Measurements from ENCODE around the gene AIPL1.
A peak's percentile ranks its signal among the peaks of the same experiment; 100 is the strongest.

AIPL1 gene

DNA sequence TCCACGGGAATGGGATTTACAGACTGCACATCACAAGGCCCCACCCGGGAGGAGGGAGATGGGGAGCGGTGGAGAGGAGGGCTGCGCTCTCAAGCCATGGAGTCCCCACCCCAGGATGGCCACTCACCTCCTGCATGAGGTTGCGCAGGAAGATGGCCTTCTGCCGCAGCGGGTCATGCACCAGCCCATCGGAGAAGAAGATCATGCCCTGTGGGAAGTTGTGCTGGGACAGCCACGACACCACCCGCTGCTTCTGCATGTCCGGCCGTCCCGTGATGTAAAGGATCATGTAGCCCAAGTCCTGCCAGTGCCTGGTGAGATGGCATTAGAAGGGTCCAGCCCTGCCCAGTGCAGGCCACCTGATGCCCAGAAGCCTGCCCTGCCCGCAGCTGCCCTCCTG is 26.3 kb upstream of the AIPL1 start:
- no peak for DNase-seq
- Mint-ChIP-seq H3K4me1 (peaks cover 24 to 31% of the 10 kb centered on the region in 2 donors), H3K36me3 (no peaks in the 10 kb centered on the region), H3K4me3 (no peak overlapping the region), H3K9me3 (no peaks in the 10 kb centered on the region), H3K27me3 (peaks cover 6 to 9% of the 10 kb centered on the region in 2 donors), H3K27ac (no peak overlapping the region)
- ATAC-seq (replicated peaks), result no peak

DNA sequence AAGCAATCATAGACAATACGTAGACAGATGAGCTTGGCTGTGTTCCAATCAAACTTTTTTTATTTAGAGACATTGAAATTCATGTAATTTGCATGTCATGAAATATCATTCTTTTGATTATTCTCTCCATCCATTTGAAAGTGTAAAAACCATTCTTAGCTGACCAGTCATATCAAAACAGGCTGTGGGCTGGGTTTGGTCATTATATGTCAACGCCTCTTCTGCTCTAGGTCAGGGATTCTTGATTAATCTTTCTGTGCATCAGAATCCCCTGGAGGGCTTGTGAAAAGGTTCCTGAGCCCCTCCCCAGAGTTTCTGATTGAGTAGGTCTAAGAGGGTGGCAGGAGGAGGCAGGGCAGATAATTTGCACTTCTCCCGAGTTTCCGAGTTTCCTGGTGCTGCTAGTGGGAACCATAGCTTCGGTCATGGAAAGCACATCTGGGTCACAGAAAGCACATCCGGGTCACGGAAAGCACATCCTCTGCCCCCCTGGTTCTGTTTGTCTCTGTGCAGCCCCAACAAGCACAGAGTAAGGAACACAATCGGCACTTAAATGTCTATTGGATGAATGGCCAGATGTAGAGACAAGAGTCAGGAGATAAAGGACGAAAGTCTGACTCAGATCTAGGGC is 25.7 kb upstream of the AIPL1 start:
- Mint-ChIP-seq H3K27ac (no peak overlapping the region), H3K9me3 (no peaks in the 10 kb centered on the region), H3K4me1 (peaks cover 25 to 31% of the 10 kb centered on the region in 2 donors), H3K36me3 (no peaks in the 10 kb centered on the region), H3K27me3 (peaks cover under 1 to 3% of the 10 kb centered on the region in 2 donors), H3K4me3 (no peak overlapping the region)
- ATAC-seq (replicated peaks), result peak; percentile 56 to 70
- no peak for DNase-seq

DNA sequence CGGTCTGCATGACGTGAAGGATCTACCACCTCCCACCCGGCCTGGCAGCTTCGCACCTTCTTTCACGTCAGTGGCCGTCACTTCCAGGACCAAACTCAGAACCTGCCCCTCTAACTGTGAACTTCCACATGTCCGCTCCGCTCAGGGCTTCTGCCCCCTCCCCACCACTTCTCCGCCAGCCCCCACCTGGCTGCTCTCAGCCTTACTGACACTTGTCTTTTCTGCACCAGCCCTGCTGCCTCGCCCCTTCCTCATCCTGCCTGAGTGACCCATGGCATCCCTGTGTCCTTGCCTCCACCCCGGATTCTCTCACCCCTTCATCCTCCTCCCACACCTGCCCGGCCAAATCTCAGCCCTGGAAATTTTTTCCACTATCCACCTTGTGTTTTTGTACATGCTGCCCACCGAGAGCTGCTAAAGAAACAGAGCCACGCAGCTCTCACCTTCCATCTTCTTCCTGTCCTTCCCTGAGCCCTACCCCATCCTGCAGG is 23.6 kb upstream of the AIPL1 start:
- H3K9me3 Mint-ChIP-seq, result no peaks in the 10 kb centered on the region
- no peak for ATAC-seq (replicated peaks)
- no peaks in the 10 kb centered on the region for H3K36me3 Mint-ChIP-seq
- peaks cover 33 to 41% of the 10 kb centered on the region in 2 donors for H3K4me1 Mint-ChIP-seq
- no peaks in the 10 kb centered on the region for H3K27me3 Mint-ChIP-seq
- H3K27ac Mint-ChIP-seq, result no peak overlapping the region
- no peak for DNase-seq
- H3K4me3 Mint-ChIP-seq, result no peak overlapping the region

DNA sequence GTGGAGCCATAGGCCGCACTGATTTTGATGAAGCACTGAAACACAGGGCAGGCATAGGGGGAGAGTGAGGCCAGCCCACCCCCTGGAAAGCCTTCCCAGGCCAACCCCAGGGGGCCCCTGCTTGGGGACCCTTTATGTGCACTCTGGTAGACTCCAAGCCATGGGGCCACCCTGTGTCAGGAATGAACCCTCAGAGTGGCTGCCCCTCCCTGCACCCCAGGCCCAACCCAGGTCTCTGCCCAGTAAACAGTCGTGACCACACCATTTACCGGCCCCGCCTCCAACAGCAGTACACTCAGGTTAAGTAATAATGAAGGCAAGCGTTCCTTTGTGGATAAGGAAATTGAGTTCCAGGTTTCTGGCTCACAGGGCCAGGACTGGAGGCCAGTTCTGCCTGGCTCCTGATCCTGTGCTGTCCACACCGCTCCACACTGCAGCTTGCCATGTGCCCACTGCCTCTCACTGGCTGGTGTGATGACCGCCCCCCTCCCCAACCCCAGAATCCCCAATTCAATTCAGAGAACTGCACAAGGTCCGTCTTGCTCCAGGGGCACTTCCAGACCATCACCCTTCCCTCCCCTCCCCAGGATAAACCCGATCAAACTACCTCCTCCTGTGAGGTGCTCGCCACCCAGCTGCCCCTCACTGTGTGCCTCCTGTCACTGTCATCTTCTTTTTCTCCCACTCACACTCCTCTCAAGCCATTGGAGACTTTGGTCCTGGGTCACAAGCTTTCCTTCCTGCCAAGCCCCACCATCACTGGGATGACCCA is 23.0 kb upstream of the AIPL1 start:
- ATAC-seq (replicated peaks) (no peak), DNase-seq (no peak)
- Mint-ChIP-seq H3K4me3 (no peak overlapping the region), H3K9me3 (no peaks in the 10 kb centered on the region), H3K4me1 (peaks cover 36 to 47% of the 10 kb centered on the region in 2 donors), H3K27ac (no peak overlapping the region), H3K27me3 (no peaks in the 10 kb centered on the region), H3K36me3 (no peaks in the 10 kb centered on the region)

DNA sequence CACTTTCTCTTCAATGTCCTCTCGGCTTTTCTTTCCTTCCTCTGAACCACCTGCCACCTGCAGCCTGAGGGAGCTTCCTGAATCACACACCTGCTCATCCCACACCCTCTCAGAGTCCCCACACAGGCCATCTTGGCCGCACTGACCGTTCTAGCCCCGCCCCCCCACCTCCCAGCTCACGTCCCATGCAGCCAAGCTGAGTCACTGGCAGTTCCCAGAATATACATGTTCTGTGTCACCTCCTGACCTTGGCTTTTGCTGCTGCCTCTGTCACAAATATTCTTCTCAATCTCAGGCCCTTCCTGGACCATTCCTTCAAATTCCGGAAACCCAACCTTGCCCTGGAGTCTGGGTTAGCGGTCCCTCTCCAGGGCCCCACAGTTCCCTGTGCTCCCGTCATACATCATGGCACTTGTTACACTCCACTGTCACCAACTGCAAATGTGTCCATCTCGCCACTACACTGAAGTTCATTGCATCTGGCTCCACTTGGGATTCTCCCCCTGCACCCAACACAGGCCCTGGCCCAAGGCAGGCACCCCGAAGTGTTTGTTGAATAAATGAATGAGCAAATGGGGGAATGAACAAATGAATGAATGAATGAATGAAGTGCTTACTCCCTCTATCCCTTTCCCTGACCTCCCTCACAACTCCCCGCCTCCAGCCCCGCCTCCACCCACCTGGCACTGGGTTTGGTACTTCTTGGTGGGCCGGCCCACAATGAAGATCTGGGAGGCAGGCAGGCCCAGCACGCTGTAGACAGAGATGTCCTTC is 22.2 kb upstream of the AIPL1 start:
- DNase-seq, result no peak
- H3K27me3 Mint-ChIP-seq, result no peaks in the 10 kb centered on the region
- no peak overlapping the region for H3K27ac Mint-ChIP-seq
- peaks cover 35 to 49% of the 10 kb centered on the region in 2 donors for H3K4me1 Mint-ChIP-seq
- H3K9me3 Mint-ChIP-seq, result no peaks in the 10 kb centered on the region
- no peak overlapping the region for H3K4me3 Mint-ChIP-seq
- ATAC-seq (replicated peaks), result no peak
- no peaks in the 10 kb centered on the region for H3K36me3 Mint-ChIP-seq

DNA sequence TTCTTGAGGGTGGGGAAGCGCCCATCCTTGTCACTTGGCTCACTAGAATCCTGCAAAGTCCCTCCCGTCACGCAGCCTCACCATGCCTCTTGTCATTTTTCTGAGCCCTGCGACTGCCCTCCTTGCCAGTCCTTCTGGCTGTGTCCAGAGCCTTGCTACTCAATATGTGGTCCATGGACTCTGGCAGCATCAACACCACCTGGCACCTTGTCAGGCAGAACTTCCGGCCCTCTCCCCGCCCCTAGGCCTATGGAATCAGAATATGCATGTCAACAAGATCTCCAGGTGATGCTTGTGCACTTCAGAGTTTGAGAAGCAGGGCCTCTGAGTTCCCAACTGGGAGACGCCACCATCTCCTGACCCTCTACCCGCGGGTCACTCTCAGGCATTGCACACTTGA is 21.4 kb upstream of the AIPL1 start:
- Mint-ChIP-seq H3K4me1 (peaks cover 36 to 50% of the 10 kb centered on the region in 2 donors), H3K36me3 (no peaks in the 10 kb centered on the region), H3K9me3 (no peaks in the 10 kb centered on the region), H3K27ac (no peak overlapping the region), H3K4me3 (peak overlapping the region in 1 of 2 donors; percentile 2), H3K27me3 (no peaks in the 10 kb centered on the region)
- no peak for DNase-seq
- no peak for ATAC-seq (replicated peaks)

DNA sequence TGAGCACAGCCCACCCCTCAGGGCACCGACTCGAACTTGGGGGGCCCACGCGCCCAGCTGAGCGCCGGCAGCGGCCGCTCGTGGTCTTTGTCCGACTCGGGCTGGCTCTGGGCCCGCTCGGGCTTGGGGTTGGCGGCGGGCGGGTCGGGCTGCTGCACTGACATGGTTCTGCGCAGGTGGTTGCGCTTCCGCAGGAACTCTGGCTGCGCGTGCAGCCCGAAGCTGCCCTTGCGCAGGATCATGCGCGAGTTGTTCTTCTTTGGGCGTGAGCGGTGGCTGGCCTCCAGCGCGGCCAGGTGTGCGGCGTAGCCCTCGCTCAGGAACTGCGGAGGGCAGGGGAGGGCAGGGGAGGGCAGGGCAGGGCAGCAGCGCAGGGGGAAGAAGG is 20.4 kb upstream of the AIPL1 start:
- no peaks in the 10 kb centered on the region for H3K36me3 Mint-ChIP-seq
- no peaks in the 10 kb centered on the region for H3K27me3 Mint-ChIP-seq
- peak overlapping the region; percentile 66 to 70 for H3K4me3 Mint-ChIP-seq
- no peaks in the 10 kb centered on the region for H3K9me3 Mint-ChIP-seq
- peak; percentile 90 to 92 for ATAC-seq (replicated peaks)
- H3K27ac Mint-ChIP-seq, result peak overlapping the region; percentile 43
- H3K4me1 Mint-ChIP-seq, result peaks cover 37 to 56% of the 10 kb centered on the region in 2 donors
- peak; percentile 54 for DNase-seq

DNA sequence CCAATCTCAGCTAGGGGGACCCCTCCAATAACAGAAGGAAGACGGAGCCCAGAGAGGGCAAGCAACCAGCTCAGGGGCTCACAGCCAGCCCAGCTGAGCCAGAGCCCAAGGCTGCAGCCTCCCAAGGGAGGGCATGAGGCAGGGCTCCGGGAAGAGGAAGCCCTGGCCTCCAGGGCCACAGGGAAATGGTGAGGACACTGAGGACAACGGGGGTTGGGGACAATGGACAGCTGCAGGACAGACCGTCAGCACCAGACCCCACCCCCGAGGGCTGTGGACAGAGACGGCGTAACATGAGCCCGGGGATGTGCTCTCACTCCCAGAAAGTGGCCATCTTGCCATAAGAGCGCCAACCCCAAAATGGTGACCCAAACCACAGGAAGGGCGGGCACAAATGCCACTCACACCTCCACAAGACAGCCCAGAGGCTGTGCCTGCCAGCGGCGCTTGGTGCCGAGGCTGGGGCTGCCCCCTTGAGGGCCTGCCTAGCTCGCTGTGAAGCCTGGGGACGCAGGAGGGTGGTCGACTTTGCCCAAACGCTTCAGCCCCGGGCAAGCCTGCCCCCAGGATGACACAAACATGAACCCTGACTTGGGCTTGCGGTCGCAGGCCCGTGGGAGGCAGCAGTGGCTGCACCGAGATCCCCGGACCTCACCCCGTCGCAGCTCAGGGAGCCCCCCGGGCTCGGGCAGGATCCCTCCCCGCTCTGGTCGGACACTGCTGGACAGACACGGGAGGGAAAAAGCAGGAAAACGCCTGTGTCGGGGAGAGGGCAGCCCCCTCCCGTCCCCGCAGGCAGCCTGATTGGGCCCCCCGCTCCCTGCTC is 19.8 kb upstream of the AIPL1 start:
- no peak overlapping the region for H3K27ac Mint-ChIP-seq
- H3K36me3 Mint-ChIP-seq, result no peaks in the 10 kb centered on the region
- ATAC-seq (replicated peaks), result peak; percentile 8 to 9
- peak overlapping the region; percentile 39 to 70 for H3K4me3 Mint-ChIP-seq
- H3K4me1 Mint-ChIP-seq, result peaks cover 33 to 55% of the 10 kb centered on the region in 2 donors
- no peaks in the 10 kb centered on the region for H3K9me3 Mint-ChIP-seq
- DNase-seq, result no peak
- no peaks in the 10 kb centered on the region for H3K27me3 Mint-ChIP-seq

DNA sequence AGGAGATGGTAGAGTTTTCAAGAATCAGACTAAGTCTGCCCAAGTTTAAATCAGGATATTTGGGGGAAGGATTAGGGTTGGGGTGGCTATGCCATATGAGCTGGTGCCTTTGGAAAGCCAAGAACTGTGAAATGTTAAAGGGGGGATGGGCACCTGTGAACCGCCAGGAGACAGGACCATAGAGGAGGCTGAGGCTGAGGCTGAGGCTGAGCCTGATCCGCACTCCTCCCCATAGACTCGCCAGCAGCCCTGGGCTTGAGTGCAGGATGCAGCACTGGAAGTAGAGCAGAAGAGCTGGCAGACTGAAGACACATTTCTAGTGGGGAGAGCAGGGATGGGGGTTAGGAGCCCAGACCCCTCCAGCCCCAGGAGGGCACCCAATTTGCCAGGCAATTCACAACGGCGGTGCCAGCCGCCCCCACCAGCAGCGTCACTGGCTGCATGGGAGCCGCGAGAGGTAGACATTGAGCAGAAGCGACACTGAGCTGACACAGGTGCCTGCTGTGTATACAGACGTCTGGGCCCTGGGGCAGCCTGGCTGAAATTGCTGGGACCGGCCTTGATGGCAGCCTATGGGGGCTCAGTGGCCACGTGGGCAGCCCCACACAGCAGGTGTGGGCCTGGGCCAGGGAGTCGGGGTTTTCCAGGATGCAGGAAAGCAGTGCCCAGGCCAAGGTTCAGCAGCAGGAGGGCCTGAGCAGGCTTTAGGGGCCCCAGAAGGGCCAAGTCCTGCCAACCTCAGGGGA is 18.5 kb upstream of the AIPL1 start:
- Mint-ChIP-seq H3K27ac (peak overlapping the region; percentile 37), H3K4me1 (peaks cover 33 to 55% of the 10 kb centered on the region in 2 donors), H3K9me3 (no peaks in the 10 kb centered on the region), H3K36me3 (no peaks in the 10 kb centered on the region), H3K4me3 (peak overlapping the region in 1 of 2 donors; percentile 20), H3K27me3 (no peaks in the 10 kb centered on the region)
- ATAC-seq (replicated peaks), result no peak
- DNase-seq, result no peak

DNA sequence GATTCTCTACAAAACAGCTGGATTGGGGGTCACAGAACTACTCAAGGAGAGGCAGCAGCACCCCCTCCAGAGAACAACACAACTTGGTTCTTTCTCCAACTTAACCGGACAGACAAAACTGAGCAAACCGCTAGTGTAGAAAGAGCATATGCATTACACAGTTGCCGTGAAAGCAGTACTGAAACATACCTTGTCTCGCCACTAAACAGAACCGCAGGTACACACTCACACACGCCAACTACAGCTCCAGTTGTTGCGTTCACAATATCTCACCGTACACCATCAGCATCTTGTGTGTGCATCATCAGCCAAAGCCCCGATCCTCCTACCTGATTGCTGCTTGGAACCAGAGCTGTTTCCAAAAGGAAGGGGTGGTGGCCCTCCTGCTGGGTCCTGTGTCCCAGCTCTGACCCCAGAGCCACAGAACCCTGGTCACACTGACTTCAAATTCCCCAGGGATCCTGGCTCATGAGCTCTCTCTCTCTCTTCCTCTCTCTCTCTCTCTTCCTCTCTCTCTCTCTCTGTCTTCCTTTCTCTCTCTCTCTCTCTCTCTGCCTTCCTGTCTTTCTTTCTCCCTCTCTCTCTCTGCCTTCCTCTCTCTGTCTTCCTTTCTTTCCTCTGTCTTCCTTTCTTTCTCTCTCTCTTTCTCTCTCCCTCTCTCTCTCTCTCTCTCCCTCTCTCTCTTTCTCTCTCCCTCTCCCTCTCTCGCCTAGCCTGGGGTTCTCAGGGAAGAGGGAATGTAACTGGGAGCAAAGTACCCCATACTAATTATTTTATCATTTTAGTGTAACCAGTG is 17.7 kb upstream of the AIPL1 start:
- H3K9me3 Mint-ChIP-seq, result no peaks in the 10 kb centered on the region
- H3K36me3 Mint-ChIP-seq, result no peaks in the 10 kb centered on the region
- no peak overlapping the region for H3K27ac Mint-ChIP-seq
- no peaks in the 10 kb centered on the region for H3K27me3 Mint-ChIP-seq
- H3K4me1 Mint-ChIP-seq, result peaks cover 33 to 55% of the 10 kb centered on the region in 2 donors
- DNase-seq (no peak), ATAC-seq (replicated peaks) (peak in 1 of 2 donors; percentile 10)
- no peak overlapping the region for H3K4me3 Mint-ChIP-seq

DNA sequence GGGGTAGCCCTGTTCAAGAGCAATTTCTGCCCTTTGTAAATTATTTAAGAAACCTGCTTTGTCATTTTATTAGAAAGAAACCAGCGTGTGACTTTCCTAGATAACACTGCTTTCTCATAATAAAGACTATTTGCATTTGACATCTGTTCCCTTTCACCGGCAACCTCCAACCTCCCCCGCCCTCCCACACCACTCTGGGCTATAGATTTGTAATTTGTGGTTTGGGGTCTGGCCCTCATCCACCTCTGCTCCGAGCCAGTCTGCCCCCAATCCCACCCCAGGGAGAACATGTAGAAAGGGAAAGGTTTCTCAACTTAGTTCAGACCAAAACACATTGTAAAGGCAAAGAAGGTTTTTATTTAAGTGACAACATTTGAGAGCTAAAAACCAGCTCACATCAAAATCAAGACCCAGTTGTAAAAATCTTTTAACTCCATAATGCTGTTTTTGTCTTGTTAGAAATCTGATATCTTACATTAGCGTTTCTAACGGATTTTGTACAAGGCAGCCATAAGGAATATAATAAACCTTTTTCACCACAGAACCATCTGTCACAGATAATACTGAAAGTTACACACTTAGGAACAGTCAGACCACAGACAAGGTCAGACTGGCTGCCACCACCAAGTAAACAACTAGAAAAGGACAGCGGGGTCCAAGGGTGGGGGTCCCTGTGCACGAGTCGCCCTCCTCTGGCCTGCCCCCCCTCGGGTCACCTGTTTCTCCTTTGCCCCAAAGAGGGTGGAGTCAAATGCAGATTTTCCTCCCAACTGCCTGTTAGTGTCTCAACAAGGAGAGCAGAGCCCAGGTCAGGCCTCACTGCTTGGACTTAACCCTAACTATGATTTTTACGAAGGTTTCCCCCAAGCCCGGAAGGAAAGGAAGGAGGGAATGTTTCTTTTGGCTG is 16.3 kb upstream of the AIPL1 start:
- no peak for ATAC-seq (replicated peaks)
- Mint-ChIP-seq H3K36me3 (no peaks in the 10 kb centered on the region), H3K9me3 (no peaks in the 10 kb centered on the region), H3K4me3 (no peak overlapping the region), H3K27me3 (no peaks in the 10 kb centered on the region), H3K27ac (no peak overlapping the region), H3K4me1 (peaks cover 23 to 43% of the 10 kb centered on the region in 2 donors)
- no peak for DNase-seq

DNA sequence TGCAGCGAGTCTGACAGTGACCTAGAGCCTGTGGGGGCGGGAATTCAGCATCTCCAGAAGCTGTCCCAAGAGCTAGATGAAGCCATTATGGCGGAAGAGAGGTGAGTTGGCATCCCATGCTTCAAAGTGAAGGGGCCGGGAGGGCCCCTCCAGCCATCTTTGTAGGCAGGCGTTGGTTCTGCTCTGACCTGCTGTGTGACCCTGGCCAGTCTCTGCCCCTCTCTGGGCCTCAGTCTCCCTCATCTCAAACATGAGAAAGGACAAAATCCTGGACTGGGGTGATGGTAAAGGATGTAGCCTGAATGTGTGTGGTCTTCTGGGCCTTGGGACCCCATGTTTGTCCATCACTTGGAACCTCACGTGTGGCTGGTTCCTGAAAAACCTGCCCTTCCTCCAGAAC is 14.4 kb upstream of the AIPL1 start:
- ATAC-seq (replicated peaks) (no peak), DNase-seq (no peak)
- no peak overlapping the region for H3K27ac Mint-ChIP-seq

More for the DNA sequence above, 14.4 kb upstream of the AIPL1 start:
- Mint-ChIP-seq H3K27me3 (no peaks in the 10 kb centered on the region), H3K4me1 (peaks cover 21 to 45% of the 10 kb centered on the region in 2 donors), H3K9me3 (no peaks in the 10 kb centered on the region), H3K36me3 (peaks cover 0 to under 1% of the 10 kb centered on the region in 2 donors), H3K4me3 (no peak overlapping the region)

Data from stimulated activated naive B cell treated with anti-CD40 and anti-IgM and Interleukin-4, amounts not matched to agents 10 μg/mL and 1 μg/mL and 100 μg/mL, for 72 hours (primary cell).